Fibroblast of the conjunctiva (primary cell): Measurements from ENCODE around the gene NDUFA9.

Experiments used
- DNase-seq: peaks from one replicate; pipeline ENCODE4 v3.0.0-alpha.2; 2010; ENCODE audit warnings: low read depth

Gene NDUFA9

GRCh38 chr12:4648501-4649357, at the start of gene NDUFA9, which contains the start of gene AKAP3:
Gene NDUFA9, plus strand, starts transcription at chr12:4649114. Its CDS starts 13 bp downstream, at chr12:4649127.
Gene AKAP3, minus strand, starts transcription at chr12:4649051. Its CDS starts 10,855 bp downstream, at chr12:4638196.
- peak; percentile 69 for DNase-seq

- no peak for DNase-seq
Observed at GRCh38 chr12:4603421-4603820, 45.5 kb upstream of the NDUFA9 start.

DNA sequence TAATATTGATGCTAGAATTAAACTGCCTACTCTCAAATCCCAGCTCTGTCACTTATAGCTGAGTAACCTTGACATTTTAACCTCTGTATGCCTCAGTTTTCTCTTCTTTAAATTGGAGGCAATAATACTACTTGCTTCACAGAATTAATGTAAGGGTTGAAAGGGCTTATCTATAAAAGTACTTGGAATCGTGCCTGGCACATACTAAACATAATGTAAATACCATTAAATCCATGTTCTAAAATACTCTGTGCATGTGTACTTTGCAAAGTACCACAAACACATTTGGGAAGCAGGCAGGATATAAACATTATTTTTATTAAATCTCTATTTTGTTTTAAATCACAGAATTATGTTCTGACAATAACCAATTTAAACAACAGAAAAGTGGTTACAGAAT, 45.0 kb upstream of the NDUFA9 start:
- no peak for DNase-seq

GRCh38 chr12:4604684-4605193, 44.2 kb upstream of the NDUFA9 start:
- DNase-seq: peak; percentile 83

GRCh38 chr12:4607056-4607455, 41.9 kb upstream of the NDUFA9 start:
- DNase-seq: no peak

DNA sequence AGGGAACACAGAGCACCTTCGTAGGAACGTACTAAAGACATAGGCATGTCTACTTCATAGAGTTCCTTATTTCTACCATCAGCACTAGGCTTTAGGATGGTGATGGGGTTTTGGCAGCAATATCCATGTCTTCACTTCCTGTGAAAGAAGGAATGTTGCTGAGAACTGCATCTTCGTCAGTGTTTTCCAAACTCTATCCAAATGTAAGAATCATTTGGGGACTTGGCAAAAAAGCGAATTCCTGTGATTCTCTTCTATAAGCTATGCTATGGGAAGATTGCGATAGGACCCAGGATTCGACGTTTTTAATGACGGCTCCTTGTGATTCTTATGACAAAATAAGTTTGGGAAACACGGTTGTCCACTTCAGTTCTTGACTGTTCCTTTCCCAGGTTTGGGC, 39.8 kb upstream of the NDUFA9 start:
- no peak for DNase-seq

GRCh38 chr12:4610481-4610880, 38.4 kb upstream of the NDUFA9 start:
- no peak for DNase-seq

DNA sequence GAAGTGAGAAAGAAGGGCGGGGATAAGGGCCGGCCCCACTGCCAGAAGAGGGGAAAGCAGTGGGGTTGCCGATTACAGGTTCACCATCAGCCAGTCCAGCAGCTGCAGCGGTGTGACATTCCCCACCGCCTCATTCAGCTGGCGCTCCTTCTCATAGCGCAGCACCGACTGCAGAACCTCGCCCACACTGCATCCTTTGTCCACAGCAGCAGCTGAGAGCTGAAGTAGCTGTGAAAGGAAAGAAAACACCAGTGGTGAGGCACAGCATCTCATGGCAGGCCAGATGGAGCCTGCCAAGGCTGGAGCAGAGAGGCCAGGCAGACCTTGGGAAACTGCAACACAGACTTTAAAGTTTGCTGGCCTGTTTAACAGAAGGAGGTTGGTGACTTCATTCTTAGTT, 33.2 kb upstream of the NDUFA9 start:
- no peak for DNase-seq

- DNase-seq: no peak
Observed at GRCh38 chr12:4621511-4621910, 27.4 kb upstream of the NDUFA9 start.

GRCh38 chr12:4626543-4626942, 22.4 kb upstream of the NDUFA9 start:
- no peak for DNase-seq

DNA sequence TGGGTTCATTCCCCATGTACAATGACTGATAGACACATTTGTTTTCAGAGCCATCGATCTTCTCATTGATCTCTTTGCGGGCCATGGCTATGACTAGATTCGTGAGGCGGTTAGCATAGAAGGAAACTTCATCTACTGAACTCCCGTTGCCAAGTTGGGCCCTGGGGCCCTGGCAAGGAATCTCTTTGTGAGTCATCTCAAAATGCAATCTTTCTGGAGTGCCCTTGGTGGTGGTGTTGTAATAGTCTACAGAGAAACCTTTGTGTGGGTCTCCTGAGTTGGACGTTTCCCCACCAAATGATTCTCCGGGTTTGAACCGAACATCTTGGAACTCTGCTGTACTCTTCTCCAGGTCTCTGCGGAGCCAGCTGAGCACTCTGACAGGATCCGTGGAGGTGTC, 20.5 kb upstream of the NDUFA9 start:
- DNase-seq: no peak

DNA sequence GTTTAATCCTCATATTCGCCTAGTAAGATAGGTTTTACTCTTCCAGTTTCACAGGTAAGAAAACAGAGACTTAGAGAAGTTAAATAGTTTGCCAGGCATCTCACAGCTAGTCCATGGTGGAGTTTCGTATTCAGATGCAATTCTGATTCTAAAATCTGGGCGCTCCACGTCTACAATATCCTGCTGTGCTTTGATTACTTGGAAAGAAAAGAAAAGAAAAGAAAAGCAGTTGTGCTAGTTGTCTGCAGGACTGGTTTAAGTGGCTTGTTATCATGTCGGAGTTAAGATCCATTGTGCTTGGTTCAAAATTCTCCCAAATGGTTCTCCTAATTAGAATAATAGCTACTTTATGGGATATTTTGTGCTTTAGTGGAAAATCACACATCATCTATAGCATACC, 18.7 kb upstream of the NDUFA9 start:
- DNase-seq: no peak

- no peak for DNase-seq
Observed at GRCh38 chr12:4643747-4644146, 5.2 kb upstream of the NDUFA9 start.

- no peak for DNase-seq
Observed at GRCh38 chr12:4645023-4645422, 3.9 kb upstream of the NDUFA9 start.

GRCh38 chr12:4648104-4648500, 812 bp upstream of the NDUFA9 start:
- no peak for DNase-seq

DNA sequence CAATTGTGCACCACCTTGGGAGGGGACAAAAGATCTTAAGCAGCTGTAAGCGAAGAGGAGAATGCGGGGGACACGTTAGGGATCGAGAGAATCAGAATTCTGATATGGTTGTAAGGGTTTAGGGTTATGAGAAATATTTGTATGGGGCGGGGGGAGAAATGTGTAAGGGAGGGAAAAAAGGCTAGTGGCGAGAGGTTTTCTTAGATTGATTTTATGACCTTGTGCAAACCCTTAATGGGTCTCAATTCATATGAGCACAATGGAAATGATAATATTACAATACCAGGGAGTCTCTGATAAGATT, 396 bp downstream of the NDUFA9 start:
- DNase-seq: no peak

GRCh38 chr12:4653257-4653656, 4.3 kb downstream of the NDUFA9 start:
- no peak for DNase-seq

GRCh38 chr12:4653691-4654090, 4.8 kb downstream of the NDUFA9 start:
- no peak for DNase-seq

GRCh38 chr12:4663971-4664505, 15.1 kb downstream of the NDUFA9 start:
- DNase-seq: peak; percentile 63

- no peak for DNase-seq
Observed at GRCh38 chr12:4665236-4665635, 16.3 kb downstream of the NDUFA9 start.

DNA sequence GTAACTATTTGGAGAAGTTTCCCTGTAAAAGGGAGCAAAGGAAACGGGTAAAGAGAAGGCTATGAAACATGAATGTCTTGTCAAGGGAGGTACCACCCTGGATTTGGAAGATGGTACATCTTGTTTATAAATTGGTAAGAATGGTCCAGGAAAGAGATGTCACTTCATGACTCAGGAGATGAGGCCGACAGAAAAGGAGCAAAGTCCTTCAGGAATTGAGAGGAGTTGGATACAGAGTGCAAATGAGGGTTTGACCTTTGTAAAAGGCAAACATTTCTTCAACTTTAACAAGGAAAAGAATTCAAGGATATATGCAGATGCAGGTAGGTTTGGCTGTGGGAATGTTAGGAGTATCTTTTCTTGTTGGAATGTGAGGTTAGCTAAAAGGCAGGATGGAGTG, 30.8 kb downstream of the NDUFA9 start:
- no peak for DNase-seq

- DNase-seq: no peak
Observed at GRCh38 chr12:4681732-4682131, 32.8 kb downstream of the NDUFA9 start.

DNA sequence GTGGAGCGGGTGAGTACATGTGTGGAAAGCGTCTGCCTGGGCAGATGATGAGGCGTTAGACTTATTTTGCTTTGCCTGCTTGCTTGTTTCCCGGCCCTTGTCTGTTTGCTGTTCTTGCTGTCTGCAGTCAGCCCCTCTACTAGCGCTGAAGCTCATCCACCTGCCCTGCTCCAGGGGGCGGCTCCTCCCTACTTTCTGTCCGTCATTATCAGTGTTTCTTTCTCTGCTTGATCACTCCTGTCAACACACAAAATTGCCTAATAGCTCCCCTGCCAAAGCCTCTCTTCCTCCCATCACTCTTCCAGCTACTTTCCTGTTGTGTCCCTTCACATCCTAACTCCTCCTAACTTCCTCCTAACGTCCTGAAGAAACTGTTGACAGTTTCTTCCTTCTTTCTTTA, 36.4 kb downstream of the NDUFA9 start:
- DNase-seq: no peak

DNA sequence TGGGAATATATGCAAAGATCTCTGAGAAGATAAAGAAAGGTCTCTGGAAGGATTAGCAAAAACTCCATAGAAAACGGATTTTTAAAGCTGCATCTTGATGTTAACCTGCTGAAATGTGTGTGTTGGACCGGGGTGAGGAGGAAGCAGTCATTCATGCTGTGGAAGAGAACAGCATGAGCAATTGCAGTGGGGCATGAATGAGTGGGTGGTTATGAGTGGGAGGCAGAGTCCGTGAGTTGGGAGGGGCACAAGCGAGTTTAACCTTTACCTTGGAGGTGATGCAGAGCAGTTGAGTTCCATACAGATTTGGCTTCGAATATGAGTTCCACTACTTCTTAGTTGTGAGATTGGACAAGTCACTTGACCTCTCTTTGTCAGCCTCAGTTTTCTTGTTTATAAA, 41.8 kb downstream of the NDUFA9 start:
- DNase-seq: no peak
